Activated CD4-positive, alpha-beta T cell treated with anti-CD3 and anti-CD28 coated beads for 36 hours (primary cell): ENCODE measurements around the gene PYDC1. TPM values are rescaled to one million over a fixed set of nuclear protein-coding genes. Genes with fewer than 3 reads are reported as not detected.

Source experiments
- ATAC-seq: fragments of 200-7000 bp; cut with Tn5 transposase; one replicate; pipeline ENCODE4 v1.10.0; 2021; ENCODE audit warnings: mild to moderate bottlenecking, moderate library complexity
- CTCF ChIA-PET: fragments of 350-600 bp; sonication (Branson Sonifier 250); formaldehyde crosslinking; loops from one replicate; lab custom pipeline; 2021; ENCODE audit warnings: antibody characterized with exemption; lab: Charles Lee
- POLR2A ChIA-PET: fragments of 350-600 bp; sonication (Branson Sonifier 250); formaldehyde crosslinking; loops from one replicate; lab custom pipeline; 2021; ENCODE audit warnings: antibody characterized with exemption, inconsistent platforms; lab: Charles Lee
- DNase-seq: peaks from one replicate; pipeline ENCODE4 v3.0.0-alpha.2; 2020
- H3K27ac Mint-ChIP-seq: one replicate; pipeline ENCODE4 v1.8.0; 2021; ENCODE audit warnings: mixed read lengths
- H3K27me3 Mint-ChIP-seq: one replicate; pipeline ENCODE4 v1.8.0; 2021; ENCODE audit warnings: mixed read lengths
- H3K36me3 Mint-ChIP-seq: one replicate; pipeline ENCODE4 v1.8.0; 2021; ENCODE audit warnings: low read depth, mixed read lengths
- H3K4me1 Mint-ChIP-seq: one replicate; pipeline ENCODE4 v1.8.0; 2021; ENCODE audit warnings: mixed read lengths
- H3K4me3 Mint-ChIP-seq: one replicate; pipeline ENCODE4 v1.8.0; 2021; ENCODE audit warnings: mild to moderate bottlenecking, moderate library complexity, mixed read lengths
- H3K9me3 Mint-ChIP-seq: one replicate; pipeline ENCODE4 v1.8.0; 2021; ENCODE audit warnings: low read depth, mixed read lengths
- intact Hi-C, 2 experiments: fragments of 100-400 bp; cut with DNase I in 1 of 2; cut with micrococcal nuclease in 1 of 2; formaldehyde crosslinking; loops; one replicate each; pipeline versions ENCODE4 v1.14.2 to v1.15.1; 2022 to 2024; cut with DNase I, micrococcal nuclease
- total RNA-seq, 2 experiments: library from RNA; stranded (reverse); gene quantifications; one replicate each; pipeline ENCODE4 v1.2.3, GENCODE V29; 2021

PYDC1 gene
- total RNA-seq, 2 experiments from 2014 or later: not detected

- CTCF ChIA-PET: no interaction called here
- no peaks in the 10 kb centered on the region for H3K9me3 Mint-ChIP-seq
- H3K4me1 Mint-ChIP-seq: peaks cover 58% of the 10 kb centered on the region
- no peak overlapping the region for H3K4me3 Mint-ChIP-seq
- peaks cover 77% of the 10 kb centered on the region for H3K36me3 Mint-ChIP-seq
- H3K27ac Mint-ChIP-seq: peak overlapping the region; percentile 22
- H3K27me3 Mint-ChIP-seq: no peaks in the 10 kb centered on the region
- ATAC-seq: peak; percentile 24
- DNase-seq: no peak
- POLR2A ChIA-PET: interaction anchor here (1.1 to 1.6 kb wide), 4 partner anchors 9 to 14 kb away, joined by 4 to 8 read pairs (median 6); no protein-coding TSS in a partner anchor
- intact Hi-C loops: loop anchor here (1.0 to 5.0 kb wide), 2 partner anchors 9 to 247 kb away; partner anchors contain the start of gene ZNF843 (in 1 of the 2)
Measured at GRCh38 chr16:31194898-31195297, 22.0 kb downstream of the PYDC1 start.

DNA sequence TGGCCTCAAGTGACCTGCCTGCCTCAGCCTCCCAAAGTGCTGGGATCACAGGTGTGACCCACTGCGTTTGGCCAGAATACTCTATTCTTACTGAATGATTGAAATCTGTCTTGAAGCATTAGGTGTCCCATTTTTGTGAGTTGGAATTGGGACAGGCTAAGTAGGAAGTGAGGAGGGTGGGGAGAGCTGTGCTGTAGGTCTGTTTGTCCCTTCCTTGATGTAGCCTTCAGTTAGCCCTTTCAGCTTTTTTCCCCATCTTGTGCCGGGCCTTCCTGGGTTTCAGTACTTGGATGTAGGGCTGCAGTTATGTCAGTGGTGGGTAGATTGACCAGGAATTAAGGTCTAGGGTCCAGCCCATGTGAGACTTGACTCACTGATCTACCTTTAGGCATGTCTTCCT is 23.1 kb downstream of the PYDC1 start:
- Mint-ChIP-seq H3K27ac (no peak overlapping the region), H3K36me3 (peaks cover 79% of the 10 kb centered on the region), H3K27me3 (no peaks in the 10 kb centered on the region), H3K4me3 (no peak overlapping the region), H3K9me3 (no peaks in the 10 kb centered on the region), H3K4me1 (peaks cover 59% of the 10 kb centered on the region)
- DNase-seq (no peak), ATAC-seq (no peak)
- intact Hi-C loops: no loop called here
- POLR2A ChIA-PET: interaction anchor here (0.7 to 2.3 kb wide), 4 partner anchors 11 to 52 kb away, joined by 3 to 16 read pairs (median 6); partner anchors contain the start of gene FUS
- CTCF ChIA-PET: interaction anchor here (0.7 kb wide), 1 partner anchor 62 kb away, joined by 3 read pairs; no protein-coding TSS in a partner anchor

- H3K27me3 Mint-ChIP-seq: no peaks in the 10 kb centered on the region
- peak overlapping the region; percentile 80 for H3K27ac Mint-ChIP-seq
- H3K9me3 Mint-ChIP-seq: no peaks in the 10 kb centered on the region
- ChIA-PET CTCF (interaction anchor here (0.7 kb wide), 1 partner anchor 63 kb away, joined by 3 read pairs; no protein-coding TSS in a partner anchor), POLR2A (interaction anchor here (0.6 to 2.3 kb wide), 4 partner anchors 8 to 290 kb away, joined by 3 to 16 read pairs (median 8); partner anchors contain the start of gene SLC5A2)
- no peak overlapping the region for H3K4me3 Mint-ChIP-seq
- peaks cover 83% of the 10 kb centered on the region for H3K36me3 Mint-ChIP-seq
- ATAC-seq: no peak
- intact Hi-C loops: no loop called here
- no peak for DNase-seq
- H3K4me1 Mint-ChIP-seq: peaks cover 58% of the 10 kb centered on the region
Measured at GRCh38 chr16:31192856-31193642, 23.9 kb downstream of the PYDC1 start.

- DNase-seq: no peak
- ATAC-seq: no peak
- CTCF ChIA-PET: no interaction called here
- POLR2A ChIA-PET: interaction anchor here (0.6 to 2.3 kb wide), 5 partner anchors 9 to 246 kb away, joined by 3 to 16 read pairs (median 11); partner anchors contain the start of gene FUS
- peaks cover 67% of the 10 kb centered on the region for H3K4me1 Mint-ChIP-seq
- peaks cover 94% of the 10 kb centered on the region for H3K36me3 Mint-ChIP-seq
- no peak overlapping the region for H3K4me3 Mint-ChIP-seq
- H3K9me3 Mint-ChIP-seq: no peaks in the 10 kb centered on the region
- no peaks in the 10 kb centered on the region for H3K27me3 Mint-ChIP-seq
- H3K27ac Mint-ChIP-seq: peak overlapping the region; percentile 56
- intact Hi-C loops: no loop called here
Measured at GRCh38 chr16:31191697-31192428, 25.1 kb downstream of the PYDC1 start.

GRCh38 chr16:31190818-31191444 is 26.0 kb downstream of the PYDC1 start:
- Mint-ChIP-seq H3K27ac (peak overlapping the region; percentile 20), H3K9me3 (no peaks in the 10 kb centered on the region), H3K4me3 (no peak overlapping the region), H3K4me1 (peaks cover 73% of the 10 kb centered on the region), H3K27me3 (no peaks in the 10 kb centered on the region), H3K36me3 (peaks cover 96% of the 10 kb centered on the region)
- intact Hi-C loops: no loop called here
- ATAC-seq (no peak), DNase-seq (no peak)
- ChIA-PET POLR2A (interaction anchor here (1.1 to 2.3 kb wide), 3 partner anchors 8 to 11 kb away, joined by 3 to 21 read pairs (median 5); partner anchors contain the start of gene FUS), CTCF (no interaction called here)

GRCh38 chr16:31190061-31190460 is 26.9 kb downstream of the PYDC1 start:
- DNase-seq: no peak
- CTCF ChIA-PET: no interaction called here
- H3K9me3 Mint-ChIP-seq: no peaks in the 10 kb centered on the region
- H3K4me3 Mint-ChIP-seq: no peak overlapping the region
- POLR2A ChIA-PET: interaction anchor here (0.6 to 2.3 kb wide), 2 partner anchors 10 to 62 kb away, joined by 3 to 21 read pairs; partner anchors contain the start of gene FUS
- peak overlapping the region; percentile 32 for H3K27ac Mint-ChIP-seq
- H3K36me3 Mint-ChIP-seq: peaks cover 97% of the 10 kb centered on the region
- ATAC-seq: no peak
- peaks cover 81% of the 10 kb centered on the region for H3K4me1 Mint-ChIP-seq
- no peaks in the 10 kb centered on the region for H3K27me3 Mint-ChIP-seq
- intact Hi-C loops: no loop called here

DNA sequence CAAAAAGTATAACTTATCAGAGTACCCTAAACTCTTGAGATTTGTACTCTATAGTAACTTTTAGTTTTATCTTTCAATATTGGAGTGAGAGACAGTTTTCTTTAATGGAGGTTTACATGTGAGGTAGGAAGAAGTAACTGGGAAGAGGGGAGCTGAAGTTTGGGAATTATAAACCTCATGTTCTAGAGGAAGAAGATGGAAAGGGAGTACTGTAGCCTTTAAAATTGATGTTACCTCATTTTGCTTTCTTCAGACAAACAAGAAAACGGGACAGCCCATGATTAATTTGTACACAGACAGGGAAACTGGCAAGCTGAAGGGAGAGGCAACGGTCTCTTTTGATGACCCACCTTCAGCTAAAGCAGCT is 27.5 kb downstream of the PYDC1 start:
- no peaks in the 10 kb centered on the region for H3K27me3 Mint-ChIP-seq
- peaks cover 97% of the 10 kb centered on the region for H3K36me3 Mint-ChIP-seq
- intact Hi-C loops: loop anchor here in 1 of 2 experiments (10.0 kb wide), 1 partner anchor 815 kb away; the partner anchor contains the start of genes MYL11 and TBC1D10B
- peak overlapping the region; percentile 61 for H3K27ac Mint-ChIP-seq
- POLR2A ChIA-PET: interaction anchor here (0.6 to 2.3 kb wide), 4 partner anchors 8 to 63 kb away, joined by 3 to 21 read pairs (median 4); partner anchors contain the start of gene FUS
- no peaks in the 10 kb centered on the region for H3K9me3 Mint-ChIP-seq
- DNase-seq (no peak), ATAC-seq (no peak)
- CTCF ChIA-PET: no interaction called here
- no peak overlapping the region for H3K4me3 Mint-ChIP-seq
- H3K4me1 Mint-ChIP-seq: peaks cover 82% of the 10 kb centered on the region

- Mint-ChIP-seq H3K4me3 (no peak overlapping the region), H3K9me3 (no peaks in the 10 kb centered on the region), H3K36me3 (peaks cover 96% of the 10 kb centered on the region), H3K27ac (peak overlapping the region; percentile 61), H3K27me3 (no peaks in the 10 kb centered on the region), H3K4me1 (peaks cover 81% of the 10 kb centered on the region)
- intact Hi-C loops: loop anchor here in 1 of 2 experiments (10.0 kb wide), 1 partner anchor 814 kb away; the partner anchor contains the start of genes MYL11 and TBC1D10B
- ChIA-PET CTCF (no interaction called here), POLR2A (interaction anchor here (0.9 to 2.3 kb wide), 5 partner anchors 7 to 13 kb away, joined by 3 to 21 read pairs (median 4); partner anchors contain the start of genes FUS and PYCARD)
- no peak for ATAC-seq
- DNase-seq: no peak
Measured at GRCh38 chr16:31188450-31189411, 28.2 kb downstream of the PYDC1 start.

DNA sequence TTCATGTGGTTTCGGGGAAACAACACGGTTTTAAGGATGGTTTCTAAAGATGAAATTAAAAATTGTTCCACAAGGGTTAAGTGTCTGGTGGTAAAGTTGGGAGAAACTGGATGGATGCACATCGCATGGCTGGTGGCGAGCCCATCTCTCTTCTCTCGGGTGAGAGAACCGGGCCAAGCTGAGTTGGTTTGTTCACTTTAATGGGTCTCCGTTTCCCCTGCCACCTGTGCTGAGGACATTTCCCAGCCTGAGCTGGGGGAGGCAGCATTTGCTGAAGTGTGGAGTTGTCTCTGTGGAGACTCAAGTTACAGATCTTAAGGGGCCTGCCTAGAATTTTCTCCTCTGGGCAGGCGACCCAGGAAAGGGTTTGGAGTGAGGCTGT is 29.1 kb downstream of the PYDC1 start:
- Mint-ChIP-seq H3K27me3 (no peaks in the 10 kb centered on the region), H3K4me3 (no peak overlapping the region), H3K9me3 (no peaks in the 10 kb centered on the region), H3K27ac (peak overlapping the region; percentile 80), H3K4me1 (peaks cover 87% of the 10 kb centered on the region), H3K36me3 (peaks cover 97% of the 10 kb centered on the region)
- ATAC-seq (no peak), DNase-seq (no peak)
- intact Hi-C loops: loop anchor here in 1 of 2 experiments (10.0 kb wide), 1 partner anchor 813 kb away; the partner anchor contains the start of genes MYL11 and TBC1D10B
- ChIA-PET CTCF (interaction anchor here (1.0 kb wide), 1 partner anchor 45 kb away, joined by 3 read pairs; no protein-coding TSS in a partner anchor), POLR2A (interaction anchor here (1.0 to 1.5 kb wide), 2 partner anchors 8 to 14 kb away, joined by 4 to 7 read pairs; partner anchors contain the start of gene PYCARD)
